ENCODE results near the gene DEK.
"Not testable (repeated sequence)": the region's sequence is repeated elsewhere in the genome, so short reads cannot be mapped to it uniquely, and the experiment has no call there.

Gene DEK

GRCh38 chr6:18187701-18188100, 76.6 kb downstream of the DEK start:
- no peak for DNase-seq

DNA sequence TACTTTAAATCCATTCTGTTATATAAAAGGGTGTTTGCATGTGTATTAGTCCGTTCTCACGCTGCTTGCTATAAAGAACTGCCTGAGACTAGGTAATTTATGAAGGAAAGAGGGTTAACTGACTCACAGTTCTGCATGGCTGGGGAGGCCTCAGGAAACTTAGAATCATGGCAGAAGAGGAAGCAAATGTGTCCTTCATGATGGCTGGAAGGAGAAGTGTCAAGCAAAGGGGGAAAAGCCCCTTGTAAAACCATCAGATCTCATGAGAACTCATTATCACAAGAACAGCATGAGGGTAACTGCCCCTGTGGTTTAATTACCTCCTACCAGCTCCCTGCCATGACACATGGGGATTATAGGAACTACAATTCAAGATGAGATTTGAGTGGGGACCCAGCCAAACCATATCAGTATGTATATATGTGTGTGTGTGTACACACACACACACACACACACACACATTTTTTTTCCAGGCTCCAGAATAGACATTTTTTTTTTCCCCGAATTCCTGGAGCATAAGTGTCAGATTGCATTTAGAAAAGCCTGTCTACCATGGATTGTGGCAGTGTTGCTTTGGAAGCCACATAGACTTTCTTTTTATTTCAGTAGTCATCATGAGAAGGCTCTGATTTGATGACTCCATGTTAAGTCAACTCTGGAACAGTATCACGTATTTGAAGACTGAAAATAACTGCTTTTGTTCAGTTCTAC, 77.6 kb downstream of the DEK start:
- DNase-seq = peak; percentile 61

DNA sequence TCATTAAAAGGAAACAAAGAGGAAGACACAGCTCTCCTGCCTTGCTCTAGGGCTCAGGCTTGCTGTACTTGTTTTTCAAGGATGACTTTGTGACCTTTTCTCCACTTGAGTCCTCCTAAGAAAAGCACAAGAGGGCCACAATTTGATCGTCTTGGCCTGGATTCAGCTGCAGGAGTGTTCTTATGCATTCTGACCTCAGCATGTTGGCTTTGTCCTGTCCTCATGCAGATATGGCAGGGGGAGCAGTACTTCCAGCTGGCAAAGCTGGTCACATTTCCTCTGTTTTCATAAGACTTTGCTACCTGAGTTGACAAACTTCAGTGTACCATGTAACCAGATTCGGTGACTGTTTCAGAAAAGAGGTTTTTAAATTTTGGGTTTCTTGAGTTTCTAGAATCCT, 78.3 kb downstream of the DEK start:
- peak; percentile 18 for DNase-seq

GRCh38 chr6:18185624-18186023, 78.7 kb downstream of the DEK start:
- peak; percentile 47 for DNase-seq

GRCh38 chr6:18183766-18184165, 80.6 kb downstream of the DEK start:
- no peak for DNase-seq

- DNase-seq = no peak
Measured at GRCh38 chr6:18182568-18182967, 81.8 kb downstream of the DEK start.

- no peak for DNase-seq
Measured at GRCh38 chr6:18179770-18180356, 84.5 kb downstream of the DEK start.

DNA sequence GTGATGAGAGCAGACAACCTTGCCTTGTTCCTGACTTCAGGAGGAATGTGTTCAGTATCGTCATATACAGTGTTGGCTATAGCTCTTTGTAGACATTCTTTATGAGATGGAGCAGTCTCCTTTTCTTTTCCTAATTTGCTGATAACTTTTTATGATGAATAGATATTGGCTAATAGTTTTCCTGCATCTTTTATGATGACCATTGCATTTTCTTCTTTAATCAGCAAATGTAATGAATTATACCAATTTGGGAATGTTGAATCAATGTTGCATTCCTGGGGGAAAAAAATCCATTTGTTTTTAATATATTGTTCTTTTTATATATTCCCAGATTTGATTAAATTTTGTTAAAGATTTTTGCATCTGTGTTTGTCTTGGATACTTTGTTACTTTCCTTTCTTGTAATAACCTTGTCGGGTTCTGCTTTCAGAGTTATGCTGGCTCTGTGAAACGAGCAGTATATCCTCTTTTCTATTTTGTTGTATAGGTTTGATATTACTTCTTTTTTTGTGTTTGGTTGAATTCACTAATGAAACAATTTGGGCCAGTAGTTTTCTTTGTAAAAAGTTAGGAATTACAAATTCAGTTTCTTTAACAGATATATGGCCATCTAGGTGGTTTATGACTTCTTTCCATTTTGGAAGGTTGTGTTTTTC, 85.2 kb downstream of the DEK start:
- DNase-seq = no peak

GRCh38 chr6:18177286-18177965, 86.9 kb downstream of the DEK start:
- no peak for DNase-seq

GRCh38 chr6:18176198-18176597, 88.1 kb downstream of the DEK start:
- not testable (repeated sequence) for DNase-seq

Data from hematopoietic multipotent progenitor cell treated with erythropoietin and hydrocortisone succinate and interleukin-3 and kit ligand, for 4 days (in vitro differentiated cells).